Right hindlimb (tissue), 1 donor: Measurements from ENCODE around the gene SMARCA4.

Source experiments
- DNase-seq: peaks from one replicate; pipeline ENCODE4 v3.0.0-alpha.2; 2018

The SMARCA4 gene

DNA sequence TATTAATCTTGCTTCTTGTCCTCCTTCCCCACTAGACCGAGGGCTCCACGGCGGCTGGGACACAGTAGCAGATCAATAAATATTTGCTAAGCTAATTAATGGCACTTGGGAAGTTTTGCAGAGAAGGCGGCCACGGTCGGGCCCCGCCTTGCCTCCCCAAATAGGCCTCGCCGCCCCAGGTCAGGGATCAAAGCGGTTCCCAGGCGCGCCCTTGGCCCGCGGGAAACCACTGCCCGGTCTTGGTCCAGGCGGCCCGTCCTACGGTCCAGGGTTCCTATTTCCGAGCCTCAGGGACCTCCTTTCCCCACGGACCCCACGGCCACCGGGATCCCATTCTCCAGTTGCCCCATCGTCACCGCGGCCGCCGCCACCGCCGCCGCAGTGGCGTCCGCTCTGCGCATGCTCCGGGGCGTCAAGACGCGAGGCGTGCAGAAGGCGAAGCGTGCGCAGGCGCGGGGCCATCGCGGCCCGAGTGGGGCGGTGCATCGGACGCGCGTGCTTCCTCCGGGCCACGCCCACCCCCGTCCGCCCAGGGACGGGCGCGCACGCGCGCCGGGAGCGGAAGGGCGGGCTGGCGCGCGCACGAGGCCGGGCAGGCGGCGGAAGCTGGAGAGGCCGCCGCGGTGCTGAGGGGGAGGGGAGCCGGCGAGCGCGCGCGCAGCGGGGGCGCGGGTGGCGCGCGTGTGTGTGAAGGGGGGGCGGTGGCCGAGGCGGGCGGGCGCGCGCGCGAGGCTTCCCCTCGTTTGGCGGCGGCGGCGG lies at the start of gene SMARCA4:
SMARCA4 (plus strand) TSS at position 717 of the 759 bp plus-strand sequence. CDS start 23,122 bp downstream, outside the sequence.
- DNase-seq = peak; percentile 98

DNA sequence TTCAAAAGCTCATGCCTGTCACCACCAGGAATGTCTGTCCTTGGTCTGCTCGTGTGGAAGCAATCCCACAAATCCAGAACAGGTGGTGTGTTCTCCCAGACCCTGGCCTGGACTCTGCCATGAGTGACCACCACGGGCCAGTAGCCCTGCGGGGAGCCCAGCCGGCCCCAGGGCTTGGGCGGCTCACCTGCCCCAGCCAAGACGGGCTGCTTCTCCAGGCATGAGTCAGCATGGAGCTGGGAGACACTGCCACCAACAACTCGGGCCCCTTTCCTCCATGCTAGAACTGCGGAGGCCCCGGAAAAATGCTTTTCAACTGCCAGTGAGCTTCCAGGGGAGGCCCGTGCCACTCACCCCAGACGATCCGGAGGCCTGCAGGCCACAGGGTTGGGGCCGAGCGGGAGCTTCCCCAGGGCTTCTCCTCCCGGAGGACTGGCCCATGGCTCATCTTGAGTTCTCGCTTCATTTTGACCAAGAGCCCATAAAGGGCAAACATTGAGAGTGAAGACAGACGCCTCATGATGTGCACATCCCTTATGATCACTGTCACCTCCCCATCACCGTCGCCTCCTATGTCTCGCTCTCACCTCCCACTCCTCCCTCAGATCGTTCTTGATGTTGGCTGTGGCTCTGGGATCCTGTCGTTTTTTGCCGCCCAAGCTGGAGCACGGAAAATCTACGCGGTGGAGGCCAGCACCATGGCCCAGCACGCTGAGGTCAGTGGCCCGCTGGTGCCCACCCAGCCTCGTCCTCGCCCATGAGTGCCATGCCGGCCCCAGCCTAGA lies 49.1 kb upstream of the SMARCA4 start:
- DNase-seq = no peak

DNA sequence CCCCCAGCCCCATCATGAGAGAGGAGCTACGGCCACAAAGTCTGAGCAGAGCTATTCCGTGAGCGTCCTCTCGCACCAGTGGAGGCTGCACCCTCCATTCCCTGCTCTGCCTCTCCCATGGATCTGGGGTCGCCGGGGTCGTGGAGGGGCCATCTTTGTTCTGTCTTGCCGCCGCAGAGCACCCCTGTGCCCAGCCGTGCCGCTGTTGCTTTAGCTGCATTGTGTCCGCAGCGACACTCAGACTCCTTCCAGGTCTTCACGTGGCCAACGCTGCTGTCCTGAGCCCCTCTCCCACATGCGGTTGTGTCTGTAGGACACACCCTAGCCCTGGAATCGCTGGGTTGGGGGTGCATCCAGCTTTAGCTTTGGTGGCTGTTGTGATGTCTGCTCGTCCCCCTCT lies 48.2 kb upstream of the SMARCA4 start:
- no peak for DNase-seq

DNA sequence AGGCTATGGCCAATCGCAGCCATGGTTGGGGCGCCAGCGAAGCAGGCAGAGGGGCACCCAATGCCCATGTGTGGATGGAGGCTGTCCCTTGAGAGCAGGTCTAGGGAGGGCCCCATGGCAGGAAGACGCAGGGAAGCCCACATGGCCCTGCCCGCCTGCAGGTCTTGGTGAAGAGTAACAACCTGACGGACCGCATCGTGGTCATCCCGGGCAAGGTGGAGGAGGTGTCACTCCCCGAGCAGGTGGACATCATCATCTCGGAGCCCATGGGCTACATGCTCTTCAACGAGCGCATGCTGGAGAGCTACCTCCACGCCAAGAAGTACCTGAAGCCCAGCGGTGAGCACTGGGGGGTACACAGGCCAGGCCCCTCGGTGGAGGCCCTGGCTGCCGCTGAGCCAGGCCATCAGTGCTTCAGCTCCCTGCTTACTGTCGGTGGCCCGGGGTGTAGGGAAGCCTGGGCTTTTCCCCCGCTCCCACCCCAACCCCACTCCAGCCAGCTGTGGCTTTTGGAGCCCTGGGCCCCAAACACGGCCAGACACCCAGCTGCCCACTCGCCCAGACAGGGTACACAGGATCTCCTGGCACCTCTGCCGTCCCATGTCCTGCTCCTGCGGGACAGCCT lies 47.0 kb upstream of the SMARCA4 start:
- no peak for DNase-seq

DNA sequence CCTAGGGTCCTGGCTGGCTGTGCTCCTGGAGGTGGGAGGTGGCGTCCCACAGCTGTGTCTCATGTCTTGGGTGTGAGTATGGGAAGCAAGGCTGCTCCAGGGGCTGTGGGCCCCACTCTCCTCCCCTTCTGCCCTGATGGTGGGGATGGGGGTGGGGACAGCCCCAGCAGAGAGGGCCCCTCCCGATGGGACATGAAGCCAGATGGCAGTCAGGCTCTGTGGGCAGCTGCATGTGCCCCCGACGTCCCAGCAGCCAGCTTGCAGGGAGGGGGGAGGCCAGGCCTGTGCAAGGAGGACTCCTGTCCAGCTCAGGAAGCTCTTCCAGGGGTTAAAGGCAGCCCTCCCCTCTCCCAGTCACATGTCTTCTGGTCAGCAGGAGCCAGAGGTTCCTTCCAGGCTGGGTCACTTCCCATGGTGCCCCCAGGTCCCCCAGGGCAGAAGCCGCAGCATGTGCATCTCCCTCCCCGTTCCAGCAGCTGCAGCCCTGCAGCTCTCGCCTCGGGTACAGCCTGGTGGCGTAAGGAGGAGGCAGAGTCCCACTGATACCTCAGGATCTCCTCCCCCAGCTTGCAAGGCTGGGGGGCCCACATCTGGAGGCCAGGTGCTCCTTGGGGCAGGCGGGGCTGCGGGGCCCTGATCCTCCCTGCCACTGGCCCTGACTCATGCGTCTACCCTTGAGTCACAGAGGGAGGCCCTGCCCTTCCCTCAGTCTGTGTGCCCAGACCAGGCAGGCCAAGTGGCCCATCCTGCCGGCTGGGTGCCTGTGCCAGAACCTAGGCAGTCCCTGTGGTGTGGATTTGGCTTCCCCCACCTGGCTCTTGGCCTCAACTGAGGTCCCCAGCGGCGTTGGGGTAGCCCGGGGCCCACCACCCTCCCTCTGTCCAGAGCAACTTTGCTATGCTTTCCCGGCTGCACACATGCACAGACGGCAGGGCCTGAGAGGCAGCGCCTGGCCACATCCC lies 45.4 kb upstream of the SMARCA4 start:
- peak; percentile 75 for DNase-seq

DNA sequence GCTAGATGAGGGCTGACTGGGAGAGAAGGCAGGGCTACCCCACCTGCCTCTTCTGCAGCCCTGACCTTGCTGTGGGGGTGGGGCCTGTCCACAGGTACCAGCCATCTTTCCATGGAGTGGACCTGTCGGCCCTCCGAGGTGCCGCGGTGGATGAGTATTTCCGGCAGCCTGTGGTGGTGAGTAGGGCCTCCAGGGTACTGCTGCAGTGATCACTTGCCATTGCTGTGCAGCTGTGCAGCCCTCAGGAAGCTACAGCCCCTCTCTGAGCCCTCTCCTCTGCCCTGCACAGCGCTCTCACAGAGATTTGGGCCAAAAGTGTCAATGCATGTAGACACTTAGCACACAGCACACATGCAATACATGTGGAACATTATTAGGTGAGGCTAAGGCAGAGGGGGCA lies 44.2 kb upstream of the SMARCA4 start:
- DNase-seq = no peak

DNA sequence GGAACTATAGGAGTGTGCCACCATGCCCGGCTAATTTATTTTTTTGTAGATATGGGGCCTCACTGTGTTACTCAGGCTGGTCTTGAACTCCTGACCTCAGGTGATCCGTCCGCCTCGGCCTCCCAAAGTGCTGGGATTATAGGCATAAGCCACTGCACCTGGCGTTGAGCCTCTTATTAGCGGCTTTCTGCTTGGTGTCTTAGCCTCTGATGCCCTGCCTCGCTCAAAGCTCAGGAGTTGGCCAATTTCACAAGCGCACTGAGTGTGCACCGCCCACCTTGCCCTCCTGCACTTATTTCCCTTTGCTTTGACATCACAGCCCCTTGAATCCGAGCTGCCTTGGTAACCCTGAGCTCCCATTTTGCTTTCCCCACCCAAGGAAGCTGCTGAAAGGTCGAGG lies 42.5 kb upstream of the SMARCA4 start:
- DNase-seq = no peak

DNA sequence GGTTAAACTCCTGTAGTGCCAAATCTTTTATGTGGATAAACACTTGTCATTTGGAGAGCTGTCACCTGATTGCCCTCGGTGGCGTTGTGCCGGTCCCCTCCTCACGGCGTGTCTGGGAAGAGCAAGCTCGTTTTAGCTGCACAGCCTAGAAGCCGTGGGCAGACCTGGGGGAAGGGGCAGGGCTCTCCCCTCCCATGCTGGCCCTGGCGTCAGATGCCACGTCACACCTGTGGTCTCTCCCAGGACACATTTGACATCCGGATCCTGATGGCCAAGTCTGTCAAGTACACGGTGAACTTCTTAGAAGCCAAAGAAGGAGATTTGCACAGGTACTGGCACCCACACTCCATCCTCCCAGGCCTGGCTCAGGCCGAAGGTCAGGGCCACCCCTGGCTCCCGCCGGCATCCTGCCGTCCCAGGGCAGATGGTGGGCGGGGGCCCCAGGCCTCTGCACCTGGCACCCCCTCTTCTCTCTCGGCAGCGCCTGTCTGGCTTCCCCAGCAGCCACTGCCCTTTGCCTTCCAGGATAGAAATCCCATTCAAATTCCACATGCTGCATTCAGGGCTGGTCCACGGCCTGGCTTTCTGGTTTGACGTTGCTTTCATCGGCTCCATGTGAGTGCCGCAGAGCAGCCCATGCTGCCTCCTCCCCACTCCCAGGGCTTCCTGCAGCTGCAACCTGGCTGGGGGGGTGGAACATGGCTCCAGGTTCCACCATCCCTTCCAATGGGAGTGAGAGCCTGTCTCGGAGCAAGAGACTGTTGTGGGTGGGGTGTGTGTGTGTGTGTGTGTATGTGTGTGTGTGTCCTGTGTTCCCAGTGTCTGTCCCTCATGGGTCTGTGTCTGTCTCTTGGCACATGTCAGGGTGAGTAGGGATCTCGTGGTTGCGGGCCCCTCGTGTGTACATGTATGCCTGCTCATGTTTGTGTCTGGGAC lies 41.2 kb upstream of the SMARCA4 start:
- no peak for DNase-seq

DNA sequence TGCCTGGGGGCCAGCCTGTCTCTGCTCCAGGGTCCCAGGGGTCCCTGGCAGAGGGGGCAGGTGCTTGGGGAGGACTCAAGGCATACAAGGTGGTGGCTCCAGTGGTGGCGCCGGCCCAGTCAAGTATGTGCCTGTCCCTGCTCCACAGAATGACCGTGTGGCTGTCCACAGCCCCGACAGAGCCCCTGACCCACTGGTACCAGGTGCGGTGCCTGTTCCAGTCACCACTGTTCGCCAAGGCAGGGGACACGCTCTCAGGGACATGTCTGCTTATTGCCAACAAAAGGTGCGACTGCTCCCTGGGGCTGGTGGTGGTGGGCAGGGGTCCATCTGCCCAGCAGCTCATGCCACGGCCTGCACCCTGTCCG lies 40.6 kb upstream of the SMARCA4 start:
- no peak for DNase-seq

DNA sequence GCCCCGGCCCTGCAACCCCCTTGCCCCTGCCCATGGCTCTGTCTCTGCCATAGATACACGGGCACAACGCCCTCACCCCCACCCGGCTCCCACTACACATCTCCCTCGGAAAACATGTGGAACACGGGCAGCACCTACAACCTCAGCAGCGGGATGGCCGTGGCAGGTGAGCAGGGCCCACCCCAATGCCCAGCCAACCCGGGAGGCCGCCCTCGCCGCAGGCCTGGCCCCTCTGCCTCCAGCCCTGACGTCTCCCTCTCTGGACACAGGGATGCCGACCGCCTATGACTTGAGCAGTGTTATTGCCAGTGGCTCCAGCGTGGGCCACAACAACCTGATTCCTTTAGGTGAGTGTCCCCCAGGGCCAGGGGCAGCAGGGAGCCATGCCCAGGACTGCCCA lies 40.0 kb upstream of the SMARCA4 start:
- no peak for DNase-seq

DNA sequence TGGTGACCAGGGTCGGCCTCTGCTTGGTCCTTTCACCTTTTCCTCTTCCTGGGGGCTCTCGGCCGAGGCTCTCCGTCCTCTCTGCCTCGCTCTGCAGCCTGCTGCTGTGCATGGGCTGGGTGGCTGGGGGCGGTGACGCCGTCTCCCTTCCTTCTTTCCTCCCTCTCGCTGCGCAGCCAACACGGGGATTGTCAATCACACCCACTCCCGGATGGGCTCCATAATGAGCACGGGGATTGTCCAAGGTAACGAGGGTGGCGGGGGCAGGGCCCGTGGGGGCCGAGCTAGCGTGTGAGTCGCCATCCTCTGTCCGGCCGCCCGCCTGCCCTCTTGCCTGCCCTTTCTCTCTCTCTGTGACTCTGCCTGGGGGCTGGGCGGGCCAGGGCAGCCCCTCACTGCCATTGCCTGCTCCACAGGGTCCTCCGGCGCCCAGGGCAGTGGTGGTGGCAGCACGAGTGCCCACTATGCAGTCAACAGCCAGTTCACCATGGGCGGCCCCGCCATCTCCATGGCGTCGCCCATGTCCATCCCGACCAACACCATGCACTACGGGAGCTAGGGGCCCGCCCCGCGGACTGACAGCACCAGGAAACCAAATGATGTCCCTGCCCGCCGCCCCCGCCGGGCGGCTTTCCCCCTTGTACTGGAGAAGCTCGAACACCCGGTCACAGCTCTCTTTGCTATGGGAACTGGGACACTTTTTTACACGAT lies 39.5 kb upstream of the SMARCA4 start:
- DNase-seq = no peak

DNA sequence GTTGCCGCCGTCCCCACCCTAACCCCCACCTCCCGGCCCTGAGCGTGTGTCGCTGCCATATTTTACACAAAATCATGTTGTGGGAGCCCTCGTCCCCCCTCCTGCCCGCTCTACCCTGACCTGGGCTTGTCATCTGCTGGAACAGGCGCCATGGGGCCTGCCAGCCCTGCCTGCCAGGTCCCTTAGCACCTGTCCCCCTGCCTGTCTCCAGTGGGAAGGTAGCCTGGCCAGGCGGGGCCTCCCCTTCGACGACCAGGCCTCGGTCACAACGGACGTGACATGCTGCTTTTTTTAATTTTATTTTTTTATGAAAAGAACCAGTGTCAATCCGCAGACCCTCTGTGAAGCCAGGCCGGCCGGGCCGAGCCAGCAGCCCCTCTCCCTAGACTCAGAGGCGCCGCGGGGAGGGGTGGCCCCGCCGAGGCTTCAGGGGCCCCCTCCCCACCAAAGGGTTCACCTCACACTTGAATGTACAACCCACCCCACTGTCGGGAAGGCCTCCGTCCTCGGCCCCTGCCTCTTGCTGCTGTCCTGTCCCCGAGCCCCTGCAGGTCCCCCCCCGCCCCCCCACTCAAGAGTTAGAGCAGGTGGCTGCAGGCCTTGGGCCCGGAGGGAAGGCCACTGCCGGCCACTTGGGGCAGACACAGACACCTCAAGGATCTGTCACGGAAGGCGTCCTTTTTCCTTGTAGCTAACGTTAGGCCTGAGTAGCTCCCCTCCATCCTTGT lies 38.8 kb upstream of the SMARCA4 start:
- no peak for DNase-seq

DNA sequence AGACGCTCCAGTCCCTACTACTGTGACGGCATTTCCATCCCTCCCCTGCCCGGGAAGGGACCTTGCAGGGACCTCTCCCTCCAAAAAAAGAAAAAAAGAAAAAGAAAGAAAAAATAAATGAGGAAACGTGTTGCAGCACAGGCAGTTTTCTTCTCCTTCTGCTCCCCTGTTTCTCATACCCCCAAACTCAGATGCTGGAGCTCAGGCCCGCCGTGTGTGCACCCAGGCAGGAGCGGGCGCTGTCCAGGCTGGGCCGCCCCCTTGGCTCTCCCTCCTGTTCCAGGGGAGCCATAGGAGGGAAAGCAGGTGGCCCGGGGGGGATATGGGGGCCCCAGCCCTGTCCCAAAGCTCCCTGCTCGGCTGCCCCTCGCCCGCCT lies 38.2 kb upstream of the SMARCA4 start:
- no peak for DNase-seq

DNA sequence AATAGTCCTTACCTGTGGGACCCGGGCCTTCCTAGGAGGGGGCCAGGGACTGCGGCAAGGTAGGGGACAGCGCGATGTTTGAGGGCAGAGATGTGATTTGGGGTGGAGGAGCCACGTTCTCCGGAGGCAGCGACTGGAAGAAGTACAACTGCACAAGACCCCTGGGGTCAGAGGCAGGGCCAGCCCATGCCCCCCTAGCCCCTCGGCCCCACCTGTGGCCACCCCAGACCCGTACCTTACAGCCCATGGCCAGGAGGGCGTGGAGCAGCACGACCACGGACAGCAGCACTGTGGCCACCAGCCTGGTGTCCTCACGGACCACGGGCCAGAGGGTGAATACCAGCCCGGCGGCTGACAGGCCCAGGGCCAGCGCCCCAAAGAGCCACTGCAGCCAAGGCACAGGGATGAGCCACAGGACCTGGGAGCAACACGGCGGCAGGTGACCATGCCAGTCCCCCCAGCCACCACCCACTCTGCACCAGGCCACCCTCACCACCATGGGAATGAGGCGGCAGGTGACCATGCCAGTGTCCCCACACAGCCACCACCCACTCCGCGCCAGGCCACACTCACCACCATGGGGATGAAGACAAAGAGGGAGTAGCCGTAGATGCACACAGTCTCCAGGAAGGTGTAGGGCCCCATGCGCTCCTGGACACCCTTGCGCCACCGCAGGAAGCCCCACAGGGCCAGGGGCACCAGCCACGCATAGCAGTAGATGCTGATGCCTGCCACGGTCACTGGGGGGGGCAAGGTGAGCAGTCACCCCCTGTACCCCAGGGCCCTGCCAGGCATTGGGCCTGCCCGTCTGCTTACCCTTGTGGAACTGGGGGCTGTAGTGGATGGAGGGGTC lies 37.3 kb upstream of the SMARCA4 start:
- DNase-seq = no peak

DNA sequence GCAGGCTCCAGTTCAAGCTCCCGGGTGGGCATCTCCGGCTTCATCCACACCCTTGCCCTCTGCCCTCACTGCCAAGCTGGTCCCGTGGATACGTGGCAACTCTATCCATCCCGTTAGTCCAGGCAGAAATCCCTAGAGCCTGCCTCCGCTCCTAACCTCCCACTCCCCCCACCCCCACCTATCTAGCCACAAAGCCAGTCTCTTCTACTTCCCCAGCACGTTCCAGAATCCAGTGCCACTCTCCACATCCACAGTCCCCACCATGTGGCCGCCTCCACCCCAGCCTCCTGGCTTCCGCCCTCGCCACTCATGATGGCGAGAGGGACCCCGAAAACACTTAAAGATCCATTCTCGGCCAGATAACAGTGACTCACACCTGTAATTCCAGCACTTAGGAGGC lies 36.2 kb upstream of the SMARCA4 start:
- DNase-seq = no peak

DNA sequence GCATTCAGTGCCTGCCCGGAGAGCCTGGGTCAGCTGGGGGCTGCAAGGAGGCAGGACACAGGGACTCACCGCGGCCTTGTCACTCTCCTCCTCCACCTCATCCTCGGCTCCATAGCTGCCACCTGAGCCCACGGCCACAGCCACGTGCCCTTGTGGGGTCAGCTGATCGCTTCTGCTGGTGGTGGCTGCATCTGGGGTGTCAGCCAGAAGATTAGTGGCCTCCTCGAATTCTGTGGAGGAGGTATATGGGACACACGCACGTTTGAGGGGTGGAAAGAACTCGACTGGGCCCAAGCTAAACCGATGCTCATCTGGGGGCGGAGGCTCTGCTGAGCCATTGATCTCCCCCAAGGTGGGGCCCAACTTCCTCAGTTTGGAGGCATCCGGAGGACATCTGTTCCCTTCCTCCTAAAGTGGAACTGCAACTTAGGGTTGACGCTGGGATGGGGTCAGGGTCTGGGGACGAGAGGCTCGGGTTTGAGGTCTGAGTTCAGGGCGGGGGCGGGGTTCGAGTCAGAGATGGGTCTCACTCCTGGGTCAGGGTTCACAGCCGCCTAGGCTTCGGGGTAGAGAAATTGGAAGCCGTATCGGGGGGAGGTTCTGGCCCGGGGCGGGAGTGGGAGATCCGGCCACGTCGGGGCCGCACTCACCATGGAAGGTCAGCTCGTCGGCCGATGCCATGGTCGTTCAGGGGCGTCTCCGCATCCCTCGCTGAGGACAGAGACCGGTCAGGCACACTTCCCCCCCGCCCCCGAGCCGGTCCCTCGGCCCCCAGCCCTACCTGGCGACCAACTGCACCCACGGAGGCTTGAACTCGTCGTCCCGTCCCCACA lies 32.9 kb upstream of the SMARCA4 start:
- no peak for DNase-seq

DNA sequence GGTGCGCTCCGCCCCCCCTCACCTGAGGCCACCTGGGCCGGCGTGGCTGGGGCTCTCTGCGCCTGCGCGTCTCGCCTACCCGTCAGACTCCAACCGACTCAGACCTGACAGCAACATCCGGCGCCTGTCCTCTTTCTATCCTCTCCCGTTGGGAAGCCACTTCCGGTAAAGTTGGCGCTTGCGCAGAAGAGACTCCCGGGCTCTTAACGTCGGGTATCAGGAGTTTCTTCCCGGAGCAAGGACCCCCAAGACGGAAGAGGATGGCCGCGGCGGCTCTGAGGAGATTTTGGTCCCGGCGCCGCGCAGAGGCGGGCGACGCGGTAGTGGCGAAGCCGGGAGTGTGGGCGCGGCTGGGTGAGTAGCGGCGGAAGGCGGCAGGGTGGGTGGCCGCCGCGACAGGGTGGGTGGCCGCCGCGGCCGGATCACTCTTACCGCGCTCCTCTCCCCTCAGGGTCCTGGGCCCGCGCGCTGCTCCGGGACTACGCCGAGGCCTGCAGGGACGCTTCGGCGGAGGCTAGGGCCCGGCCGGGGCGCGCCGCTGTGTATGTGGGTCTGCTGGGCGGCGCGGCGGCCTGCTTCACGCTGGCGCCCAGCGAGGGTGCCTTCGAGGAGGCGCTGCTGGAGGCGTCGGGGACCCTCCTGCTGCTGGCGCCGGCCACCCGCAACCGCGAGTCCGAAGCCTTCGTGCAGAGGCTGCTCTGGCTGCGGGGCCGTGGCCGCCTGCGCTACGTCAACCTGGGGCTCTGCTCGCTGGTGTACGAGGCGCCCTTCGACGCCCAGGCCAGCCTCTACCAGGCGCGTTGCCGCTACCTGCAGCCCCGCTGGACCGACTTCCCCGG lies 32.0 kb upstream of the SMARCA4 start, which contains the start of the genes TIMM29 and YIPF2:
TIMM29 (plus strand) TSS at position 249 of the 839 bp plus-strand sequence; CDS start at position 261, 12 bp downstream.
YIPF2 (minus strand) TSS at position 77 of the 839 bp plus-strand sequence. CDS start 229 bp downstream, outside the sequence.
- DNase-seq = peak; percentile 98
